Activated CD8-positive, alpha-beta memory T cell treated with anti-CD3 and anti-CD28 coated beads for 36 hours (primary cell): Measurements from ENCODE around the gene TGFBR3. TPM values are rescaled to one million over a fixed set of nuclear protein-coding genes. Genes with fewer than 3 reads are reported as not detected.

Experiments
- CTCF ChIA-PET: fragments of 350-600 bp; sonication (Branson Sonifier 250); formaldehyde crosslinking; loops from one replicate; lab custom pipeline; 2021; ENCODE audit warnings: antibody characterized with exemption; lab: Charles Lee
- POLR2A ChIA-PET: fragments of 350-600 bp; sonication (Branson Sonifier 250); formaldehyde crosslinking; loops from one replicate; lab custom pipeline; 2021; ENCODE audit warnings: antibody characterized with exemption; lab: Charles Lee
- total RNA-seq, 2 experiments: library from RNA; stranded (reverse); gene quantifications; one replicate each; pipeline ENCODE4 v1.2.3, GENCODE V29; 2021

TGFBR3 gene
- total RNA-seq, 2 experiments from 2014 or later: 17.3 to 18.7 TPM

- POLR2A ChIA-PET: no interaction called here
- CTCF ChIA-PET: interaction anchor here (0.6 to 1.3 kb wide), 2 partner anchors 14 to 212 kb away, joined by 3 read pairs; no protein-coding TSS in a partner anchor
Measured at GRCh38 chr1:91734761-91735160, 151.2 kb downstream of the TGFBR3 start.

DNA sequence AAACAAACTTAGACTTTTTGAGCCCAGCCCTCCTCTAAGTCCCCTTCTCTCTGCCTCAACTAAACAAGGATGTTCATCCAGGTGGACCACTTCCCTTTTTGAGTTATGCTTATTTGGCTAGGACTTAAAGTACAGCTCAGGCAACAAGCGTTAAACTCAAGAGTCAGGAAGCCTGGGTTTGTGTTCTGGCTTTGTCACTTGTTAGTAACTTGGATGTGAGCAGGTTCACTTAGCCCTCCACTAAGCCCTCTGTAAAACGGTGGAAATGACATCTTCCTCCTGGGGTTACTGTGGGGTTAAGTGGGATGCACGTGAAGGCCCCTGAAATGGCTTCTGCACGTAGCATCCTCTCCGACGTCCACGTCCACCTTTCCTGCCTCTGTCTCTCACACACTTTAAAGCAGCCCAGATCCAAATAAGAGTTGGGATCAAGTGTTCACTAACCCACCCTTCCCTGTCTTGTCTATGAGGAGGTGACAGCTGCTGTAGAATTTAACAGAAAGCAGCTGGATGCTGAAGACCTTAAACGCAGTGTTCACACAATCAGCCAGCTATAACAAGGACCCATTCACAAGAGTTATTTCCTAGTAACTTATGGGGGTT, 152.7 kb downstream of the TGFBR3 start:
- ChIA-PET POLR2A (no interaction called here), CTCF (interaction anchor here (0.9 kb wide), 1 partner anchor 15 kb away, joined by 3 read pairs; no protein-coding TSS in a partner anchor)

DNA sequence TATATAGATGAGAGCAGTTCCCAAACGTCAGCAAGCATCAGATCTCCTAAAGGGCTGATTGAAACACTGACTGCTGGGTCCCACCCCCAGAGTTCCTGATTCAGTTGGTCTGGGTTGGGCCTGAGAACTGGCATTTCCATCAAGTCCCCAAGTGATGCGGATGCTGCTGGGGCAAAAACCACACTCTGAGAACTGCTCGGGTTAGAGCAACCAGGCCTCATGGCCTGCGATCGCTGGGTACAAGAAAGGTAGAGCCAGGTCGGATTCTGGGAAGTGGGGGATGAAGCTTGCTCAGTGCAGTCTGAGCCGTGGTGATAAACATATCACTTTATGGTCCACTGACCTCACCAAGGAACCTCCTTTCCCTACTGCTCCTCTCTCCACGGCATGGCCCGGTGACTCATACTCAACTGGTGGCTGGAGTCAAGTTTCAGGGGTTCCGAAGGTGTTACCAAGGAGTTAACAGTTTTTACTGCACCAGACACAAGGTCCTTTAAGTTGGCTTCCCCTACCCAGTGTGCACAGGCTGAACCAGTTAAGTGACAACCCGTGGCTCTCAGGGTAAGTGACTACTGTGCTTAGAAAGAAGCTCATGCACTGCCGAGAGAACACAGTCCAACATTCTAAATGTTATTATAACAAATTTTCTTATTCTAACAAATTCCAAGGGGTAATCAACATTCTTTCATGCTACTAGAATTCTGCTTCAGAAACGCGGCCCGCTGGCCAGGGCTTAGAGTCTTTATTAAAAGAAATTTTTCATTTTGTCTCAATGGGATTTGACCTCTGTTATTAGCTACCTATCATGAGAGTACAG, 153.5 kb downstream of the TGFBR3 start:
- ChIA-PET CTCF (interaction anchor here (0.9 to 1.2 kb wide), 2 partner anchors 16 to 72 kb away, joined by 3 read pairs; no protein-coding TSS in a partner anchor), POLR2A (interaction anchor here (0.9 to 1.7 kb wide), 2 partner anchors 19 to 20 kb away, joined by 5 read pairs; no protein-coding TSS in a partner anchor)

DNA sequence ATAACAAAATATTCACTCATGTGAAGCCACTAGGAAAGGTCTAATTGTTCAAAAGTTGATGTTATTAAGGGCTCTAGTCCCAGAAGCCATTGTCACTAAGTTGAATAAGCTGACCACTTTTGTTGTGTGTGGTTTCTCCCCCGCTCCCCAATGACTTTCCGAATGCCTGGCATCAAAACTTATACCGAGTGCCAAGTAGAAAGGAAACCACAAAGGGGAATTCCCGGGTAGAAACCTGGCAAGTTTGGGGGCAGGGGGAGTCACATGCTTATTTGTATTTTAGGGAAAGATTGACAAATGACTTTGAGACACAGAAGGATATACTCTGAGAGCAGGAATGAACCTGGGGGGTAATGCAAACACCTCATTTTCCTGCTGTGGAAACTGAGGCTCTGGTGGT, 154.1 kb downstream of the TGFBR3 start:
- ChIA-PET POLR2A (interaction anchor here (0.5 to 1.7 kb wide), 3 partner anchors 19 to 184 kb away, joined by 3 to 5 read pairs (median 5); no protein-coding TSS in a partner anchor), CTCF (interaction anchor here (0.6 to 1.2 kb wide), 2 partner anchors 73 to 835 kb away, joined by 3 to 8 read pairs; no protein-coding TSS in a partner anchor)

GRCh38 chr1:91730801-91731732, 154.9 kb downstream of the TGFBR3 start:
- ChIA-PET CTCF (interaction anchor here (0.6 to 1.2 kb wide), 3 partner anchors 74 to 836 kb away, joined by 3 to 8 read pairs (median 3); no protein-coding TSS in a partner anchor), POLR2A (interaction anchor here (0.5 to 1.7 kb wide), 2 partner anchors 18 to 183 kb away, joined by 3 to 5 read pairs; no protein-coding TSS in a partner anchor)

GRCh38 chr1:91729621-91730358, 156.2 kb downstream of the TGFBR3 start:
- CTCF ChIA-PET: no interaction called here
- POLR2A ChIA-PET: no interaction called here

GRCh38 chr1:91727763-91728162, 158.2 kb downstream of the TGFBR3 start:
- CTCF ChIA-PET: no interaction called here
- POLR2A ChIA-PET: no interaction called here

GRCh38 chr1:91725989-91726721, 159.8 kb downstream of the TGFBR3 start:
- CTCF ChIA-PET: no interaction called here

DNA sequence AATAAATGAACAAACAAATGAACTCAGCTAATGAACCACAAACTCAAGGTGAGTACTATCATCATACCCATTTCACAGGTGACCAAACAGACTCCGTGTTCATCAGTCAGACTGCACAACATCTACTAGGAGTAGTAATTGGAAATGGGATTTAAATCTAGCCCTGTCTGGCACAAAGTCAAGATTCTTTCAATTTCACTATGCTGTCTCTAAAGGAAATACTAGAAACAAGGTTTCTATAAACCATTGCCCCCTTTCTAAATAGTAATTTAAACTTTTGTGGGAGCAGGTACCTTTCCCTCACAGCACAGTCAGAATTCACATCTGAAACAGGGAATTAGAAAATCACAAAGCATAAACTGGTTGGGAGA, 160.3 kb downstream of the TGFBR3 start:
- ChIA-PET POLR2A (no interaction called here), CTCF (no interaction called here)

More at GRCh38 chr1:91725989-91726721, 159.8 kb downstream of the TGFBR3 start:
- POLR2A ChIA-PET: no interaction called here

DNA sequence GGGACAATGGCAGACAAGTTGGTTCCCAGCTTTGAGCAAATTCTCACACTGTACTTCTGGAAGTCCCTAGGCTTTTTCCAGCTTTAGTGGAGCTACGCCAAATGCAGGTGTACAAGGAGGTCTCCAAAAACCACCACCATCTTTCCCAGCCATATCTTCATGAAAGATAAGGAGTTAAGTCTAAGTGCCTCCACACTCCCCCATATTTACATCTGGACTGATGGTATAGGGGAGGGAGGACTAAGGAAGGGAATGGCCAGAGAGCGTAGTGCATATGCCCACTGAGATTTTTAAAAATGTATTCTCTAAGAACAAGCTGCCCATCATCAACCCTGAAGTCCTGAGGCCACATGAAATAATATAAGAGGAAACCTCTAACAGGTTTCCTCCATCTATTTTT, 161.3 kb downstream of the TGFBR3 start:
- CTCF ChIA-PET: no interaction called here
- POLR2A ChIA-PET: no interaction called here

DNA sequence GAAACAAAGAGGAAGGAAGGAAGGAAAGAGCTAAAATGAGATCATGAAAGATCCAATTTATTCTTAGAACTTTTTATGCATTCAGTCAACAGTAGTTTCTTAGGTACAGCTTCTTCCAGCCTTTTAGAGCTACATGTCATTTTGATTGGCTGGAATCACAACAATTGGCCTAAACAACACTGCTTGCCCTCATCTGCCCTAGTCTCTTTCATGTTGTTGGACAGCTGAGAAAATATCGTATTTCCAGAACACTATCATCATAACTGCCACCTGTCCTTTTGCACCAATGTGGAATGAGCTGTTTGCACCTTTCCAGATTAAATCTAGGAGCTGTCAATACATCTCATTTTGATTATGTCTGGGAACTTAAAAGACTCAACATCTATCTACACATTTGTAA, 161.7 kb downstream of the TGFBR3 start:
- ChIA-PET CTCF (no interaction called here), POLR2A (interaction anchor here (0.6 kb wide), 1 partner anchor 205 kb away, joined by 9 read pairs; no protein-coding TSS in a partner anchor)

GRCh38 chr1:91720044-91720443, 165.9 kb downstream of the TGFBR3 start:
- ChIA-PET CTCF (no interaction called here), POLR2A (no interaction called here)

GRCh38 chr1:91718877-91719276, 167.1 kb downstream of the TGFBR3 start:
- ChIA-PET POLR2A (no interaction called here), CTCF (no interaction called here)

DNA sequence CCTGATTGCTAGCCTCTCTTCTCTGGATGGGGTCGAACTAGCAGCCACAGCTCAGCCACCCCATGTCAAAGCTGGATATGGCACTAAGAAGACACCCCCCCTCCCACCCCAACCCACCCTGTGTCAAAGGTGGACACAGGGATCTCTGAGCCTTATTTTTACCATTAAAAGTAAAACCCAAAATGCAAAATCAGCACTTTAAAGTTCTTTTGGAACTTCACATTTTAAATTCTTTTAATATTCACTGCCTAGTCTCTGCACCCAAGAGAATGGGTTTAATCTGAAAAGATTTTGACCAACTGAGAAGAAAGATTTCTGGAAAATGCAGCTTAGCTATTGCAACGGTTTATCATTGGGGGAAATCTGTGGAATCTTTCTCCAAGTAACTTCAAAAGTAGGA, 167.6 kb downstream of the TGFBR3 start:
- ChIA-PET POLR2A (no interaction called here), CTCF (no interaction called here)

GRCh38 chr1:91717839-91718238, 168.1 kb downstream of the TGFBR3 start:
- ChIA-PET POLR2A (no interaction called here), CTCF (interaction anchor here (0.7 kb wide), 1 partner anchor 166 kb away, joined by 3 read pairs; no protein-coding TSS in a partner anchor)

GRCh38 chr1:91716339-91716738, 169.6 kb downstream of the TGFBR3 start:
- POLR2A ChIA-PET: no interaction called here
- CTCF ChIA-PET: interaction anchor here (0.7 kb wide), 1 partner anchor 209 kb away, joined by 4 read pairs; no protein-coding TSS in a partner anchor

DNA sequence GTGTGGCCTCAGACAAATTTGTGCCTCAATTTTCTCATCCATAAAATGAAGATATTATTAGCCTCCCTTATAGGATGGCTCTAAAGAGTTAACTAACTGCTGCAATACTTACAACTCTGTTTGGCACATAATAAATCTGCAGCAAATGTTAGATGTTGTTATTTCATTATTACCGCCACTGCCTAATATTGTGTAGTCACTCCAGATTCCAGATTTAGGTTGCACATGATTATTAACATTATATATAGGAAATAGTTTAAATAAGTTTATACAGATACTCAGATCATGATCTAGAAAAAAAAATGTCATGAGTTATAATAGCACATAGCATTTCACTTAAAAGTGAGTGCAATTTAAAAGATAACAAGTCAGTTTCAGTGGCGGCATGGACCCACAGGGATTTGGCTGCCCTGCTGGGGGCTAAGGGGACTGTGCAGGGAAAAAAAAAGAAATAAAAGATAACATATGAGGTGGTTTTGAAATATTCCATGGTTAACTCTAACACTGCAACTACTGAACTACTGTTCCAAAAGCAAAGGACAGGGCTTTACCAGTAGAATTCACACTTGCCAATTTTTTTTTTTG, 170.4 kb downstream of the TGFBR3 start:
- ChIA-PET POLR2A (no interaction called here), CTCF (interaction anchor here (0.7 kb wide), 1 partner anchor 208 kb away, joined by 4 read pairs; no protein-coding TSS in a partner anchor)
